Occipital lobe (tissue), 2 donors: Measurements from ENCODE around the gene FIG4. TPM values are rescaled to one million over a fixed set of nuclear protein-coding genes. Genes with fewer than 3 reads are reported as not detected.
"Not testable (repeated sequence)": the region's sequence is repeated elsewhere in the genome, so short reads cannot be mapped to it uniquely, and the experiment has no call there.

Experiments used
- DNase-seq: peaks from one replicate; lab custom pipeline; 2025; lab: John Stamatoyannopoulos, UW
- total RNA-seq: library from RNA; depleted of rRNA; stranded (reverse); fragments of >200 nt; gene quantifications from one replicate; pipeline ENCODE4 v1.2.3, GENCODE V29; 2014

The FIG4 gene
- total RNA-seq: 42.9 TPM

GRCh38 chr6:109690737-109691621 lies at the start of gene FIG4, which contains the start of gene AK9:
Gene FIG4, plus strand, starts transcription at chr6:109691296. Its CDS starts 140 bp downstream, at chr6:109691436.
Gene AK9, minus strand, starts transcription at chr6:109691202. Its CDS starts 15,457 bp downstream, at chr6:109675745.
- peak; percentile 93 for DNase-seq

DNA sequence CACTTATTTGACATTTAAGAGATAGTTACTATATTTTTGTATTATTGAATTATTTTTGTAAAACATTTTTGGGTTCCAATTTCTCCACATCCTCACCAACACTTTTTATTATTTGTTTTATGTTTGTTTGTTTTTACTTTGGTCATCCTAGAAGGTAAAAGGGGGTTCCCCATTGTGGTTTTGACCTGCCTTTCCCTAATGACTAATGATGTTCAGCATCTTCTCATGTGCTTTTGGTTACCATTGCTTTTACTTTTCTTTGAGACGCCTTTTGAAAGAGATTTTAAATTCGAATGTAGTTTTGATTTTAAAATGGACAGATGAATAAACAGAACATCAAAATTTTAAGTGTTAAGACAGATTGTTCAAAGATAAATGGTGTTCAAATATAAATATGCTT lies 47.0 kb upstream of the FIG4 start:
- no peak for DNase-seq

- no peak for DNase-seq
Observed at GRCh38 chr6:109653264-109653663, 37.8 kb upstream of the FIG4 start.

- DNase-seq: no peak
Observed at GRCh38 chr6:109655761-109656262, 35.3 kb upstream of the FIG4 start.

- no peak for DNase-seq
Observed at GRCh38 chr6:109660526-109661320, 30.4 kb upstream of the FIG4 start.

GRCh38 chr6:109662192-109662591 lies 28.9 kb upstream of the FIG4 start:
- DNase-seq: no peak

GRCh38 chr6:109669811-109670210 lies 21.3 kb upstream of the FIG4 start:
- DNase-seq: no peak

DNA sequence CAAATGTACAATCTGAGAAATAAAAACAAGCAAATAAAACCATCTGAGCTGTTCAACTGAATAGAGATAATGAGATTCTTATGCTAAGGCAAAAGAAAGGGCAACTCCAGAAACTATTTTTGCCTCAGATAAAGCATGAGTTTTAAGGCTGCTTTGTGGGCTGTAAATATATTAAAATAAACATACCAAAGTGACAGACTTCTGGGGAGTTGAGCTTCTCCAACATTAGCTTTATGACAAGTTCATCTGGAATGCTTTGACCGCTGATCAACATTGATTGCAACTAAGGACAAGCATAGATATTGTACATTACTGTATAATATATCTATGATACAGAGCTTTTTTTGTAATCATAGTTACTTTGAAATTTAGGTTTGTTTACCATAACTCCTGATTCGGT lies 19.4 kb upstream of the FIG4 start:
- no peak for DNase-seq

GRCh38 chr6:109672175-109672574 lies 18.9 kb upstream of the FIG4 start:
- DNase-seq: no peak

DNA sequence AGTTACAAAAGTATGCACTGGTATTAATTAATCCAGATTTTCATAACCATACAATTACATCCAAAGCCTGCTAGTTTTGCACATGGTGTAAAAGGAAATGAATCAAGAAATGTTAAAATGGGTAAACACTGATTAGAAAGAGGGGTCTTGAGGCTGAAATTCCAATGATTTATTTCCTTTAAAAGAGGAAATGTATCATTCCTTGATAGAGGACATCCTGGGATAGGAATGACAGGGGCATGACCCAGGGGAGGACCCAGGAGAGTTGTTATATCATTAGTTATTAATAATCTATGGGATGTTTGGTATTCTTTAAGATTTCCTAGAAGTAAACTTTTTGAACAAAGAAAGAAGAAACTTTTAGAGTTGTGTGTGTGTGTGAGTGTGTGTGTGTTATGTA lies 18.3 kb upstream of the FIG4 start:
- no peak for DNase-seq

DNA sequence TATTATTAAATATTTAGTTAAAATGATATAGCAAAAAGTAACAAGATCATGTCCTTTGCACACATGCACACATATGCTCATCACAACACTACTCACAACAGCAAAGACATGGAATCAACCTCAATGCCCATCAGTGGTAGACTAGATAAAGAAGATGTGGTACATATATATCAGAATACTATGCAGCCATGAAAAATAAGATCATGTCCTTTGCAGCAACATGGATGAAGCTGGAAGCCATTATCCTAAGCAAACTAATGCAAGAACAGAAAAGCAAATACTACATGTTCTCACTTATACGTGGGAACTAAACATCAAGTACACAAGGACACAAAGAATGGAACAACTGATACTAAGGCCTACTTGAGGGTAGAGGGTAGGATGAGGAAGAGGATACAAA lies 14.4 kb upstream of the FIG4 start:
- no peak for DNase-seq

GRCh38 chr6:109678240-109678639 lies 12.9 kb upstream of the FIG4 start:
- no peak for DNase-seq

DNA sequence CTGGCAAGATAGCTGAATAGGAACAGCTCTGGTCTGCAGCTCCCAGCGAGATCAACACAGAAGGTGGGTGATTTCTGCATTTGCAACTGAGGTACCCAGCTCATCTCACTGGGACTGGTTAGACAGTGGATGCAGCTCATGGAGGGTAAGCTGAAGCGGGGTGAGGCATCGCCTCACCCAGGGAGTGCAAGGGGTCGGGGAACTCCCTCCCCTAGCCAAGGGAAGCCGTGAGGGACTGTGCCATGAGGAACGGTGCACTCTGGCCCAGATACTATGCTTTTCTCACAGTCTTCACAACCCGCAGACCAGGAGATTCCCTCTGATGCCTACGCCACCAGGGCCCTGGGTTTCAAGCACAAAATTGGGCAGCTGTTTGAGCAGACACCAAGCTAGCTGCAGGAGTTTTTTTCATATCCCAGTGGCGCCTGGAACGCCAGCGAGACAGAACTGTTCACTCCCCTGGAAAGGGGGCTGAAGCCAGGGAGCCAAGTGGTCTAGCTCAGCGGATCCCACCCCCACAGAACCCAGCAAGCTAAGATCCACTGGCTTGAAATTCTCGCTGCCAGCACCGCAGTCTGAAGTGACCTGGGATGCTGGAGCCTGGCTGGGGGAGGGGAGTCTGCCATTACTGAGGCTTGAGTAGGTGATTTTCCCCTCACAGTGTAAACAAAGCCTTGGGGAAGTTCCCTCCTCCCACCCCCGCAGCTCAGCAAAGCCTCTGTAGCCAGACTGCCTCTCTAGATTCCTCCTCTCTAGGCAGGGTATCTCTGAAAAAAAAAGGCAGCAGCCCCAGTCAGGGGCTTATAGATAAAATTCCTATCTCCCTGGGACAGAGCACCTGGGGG lies 12.2 kb upstream of the FIG4 start:
- DNase-seq: not testable (repeated sequence)

- DNase-seq: no peak
Observed at GRCh38 chr6:109686566-109687265, 4.4 kb upstream of the FIG4 start.

GRCh38 chr6:109687271-109687761 lies 3.8 kb upstream of the FIG4 start:
- DNase-seq: peak; percentile 30

DNA sequence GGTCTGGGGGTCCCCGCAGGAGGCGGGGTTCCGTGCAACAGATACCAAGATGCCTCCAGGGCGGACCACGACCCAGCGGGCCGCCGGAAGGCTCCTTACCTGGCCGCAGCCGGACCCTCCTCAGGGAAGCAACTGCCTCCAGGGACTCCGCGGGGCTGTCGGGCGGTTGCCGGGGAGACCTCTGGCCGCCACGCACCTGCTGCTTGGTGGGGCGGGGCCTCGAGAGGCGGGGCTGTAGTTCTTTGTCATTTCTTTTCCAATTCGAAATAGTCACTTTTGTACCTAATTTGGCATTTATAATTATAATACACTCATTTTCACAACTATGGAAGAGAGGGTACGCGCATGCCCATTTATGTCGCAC lies 741 bp upstream of the FIG4 start:
- no peak for DNase-seq

GRCh38 chr6:109693111-109693510 lies 2.0 kb downstream of the FIG4 start:
- DNase-seq: no peak

- DNase-seq: no peak
Observed at GRCh38 chr6:109695468-109695867, 4.4 kb downstream of the FIG4 start.

DNA sequence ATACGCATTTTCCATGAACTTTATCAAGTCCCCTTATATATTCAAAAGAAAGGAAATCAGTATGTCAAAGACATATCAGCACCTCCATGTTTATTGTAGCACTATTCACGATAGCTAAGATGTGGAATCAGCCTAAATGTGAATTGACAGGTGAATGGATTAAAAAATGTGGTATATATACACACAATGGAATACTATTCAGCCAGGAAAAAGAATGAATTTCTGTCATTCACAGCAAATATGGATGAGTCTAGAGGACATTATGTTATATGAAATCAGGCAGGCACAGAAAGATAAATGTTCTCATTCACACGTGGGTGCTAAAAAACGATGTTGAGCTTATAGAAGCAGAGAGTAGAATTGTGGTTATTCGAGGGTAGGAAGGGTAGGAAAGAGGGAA lies 5.3 kb downstream of the FIG4 start:
- DNase-seq: no peak

DNA sequence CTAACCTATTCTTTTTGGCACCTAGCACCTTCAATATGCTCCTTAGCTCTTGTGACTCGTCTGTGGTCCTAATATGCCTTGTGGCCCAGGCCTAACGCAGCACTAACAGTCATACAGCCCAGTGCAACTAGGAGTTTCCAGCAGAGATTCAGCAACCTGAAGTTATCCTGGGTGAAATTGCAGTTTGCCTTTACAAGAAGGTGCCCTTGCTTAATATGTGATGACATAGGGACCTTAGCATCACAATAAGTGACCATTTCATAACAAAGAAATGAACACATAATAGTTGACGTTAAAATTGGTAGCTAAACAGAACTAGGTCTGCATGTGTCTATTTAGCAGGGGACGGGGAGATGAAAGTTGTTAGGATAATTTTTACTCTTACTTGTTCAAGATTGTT lies 10.1 kb downstream of the FIG4 start:
- no peak for DNase-seq

- no peak for DNase-seq
Observed at GRCh38 chr6:109701774-109702173, 10.7 kb downstream of the FIG4 start.
